HG02798 (cell line): Measurements from ENCODE around the gene PAK6.

Experiments used
- ATAC-seq: cut with Tn5 transposase; IDR thresholded peaks from one replicate; pipeline ENCODE4 v1.9.1; 2021; ENCODE audit warnings: mild to moderate bottlenecking; ENCODE audit not compliant: unreplicated experiment, poor library complexity

Gene PAK6

GRCh38 chr15:40325188-40325587 is 86.3 kb downstream of the PAK6 start:
- ATAC-seq: no peak

- no peak for ATAC-seq
Measured at GRCh38 chr15:40325700-40326099, 86.8 kb downstream of the PAK6 start.
